A673 (cell line): ENCODE data around the gene IRX5. TPM values are rescaled to one million over a fixed set of nuclear protein-coding genes. Genes with fewer than 3 reads are reported as not detected.

Experiments used
- BruUV-seq: library from RNA; stranded (reverse); fragments of 400-500 nt; replicated peaks from 2 replicates; lab custom pipeline; 2021; lab: Mats Ljungman, UMichigan
- CTCF ChIA-PET: fragments of 300-600 bp; sonication (Branson Sonifier 250); formaldehyde crosslinking; loops from one replicate; lab custom pipeline; 2022; ENCODE audit warnings: antibody characterized with exemption; lab: Charles Lee
- POLR2A ChIA-PET: fragments of 300-600 bp; sonication (Branson Sonifier 250); formaldehyde crosslinking; loops from one replicate; lab custom pipeline; 2022; ENCODE audit warnings: antibody characterized with exemption; ENCODE audit not compliant: low non-redundant PET; lab: Charles Lee
- DNase-seq: peaks from one replicate; pipeline ENCODE4 v3.0.0-alpha.2; 2015; ENCODE audit warnings: low spot score
- H3K27ac ChIP-seq: fragments of 200-600 bp; sonication (generic); 2 replicates; pipeline ENCODE4 v1.5.1; 2016; ENCODE audit warnings: mixed run types, low read depth, mild to moderate bottlenecking, mixed read lengths, antibody characterized with exemption, low read length; ENCODE audit not compliant: poor library complexity, severe bottlenecking
- H3K27me3 ChIP-seq: fragments of 200-600 bp; sonication (generic); replicated peaks from 2 replicates; pipeline ENCODE4 v1.6.1; 2017; ENCODE audit warnings: mixed run types, low read depth, mild to moderate bottlenecking, mixed read lengths, antibody characterized with exemption, low read length; ENCODE audit not compliant: insufficient read depth, poor library complexity
- H3K36me3 ChIP-seq: fragments of 200-600 bp; sonication (generic); 2 replicates; pipeline ENCODE4 v1.6.1; 2016; ENCODE audit warnings: mixed run types, mild to moderate bottlenecking, mixed read lengths, antibody characterized with exemption, low read length; ENCODE audit not compliant: insufficient read depth, poor library complexity, severe bottlenecking
- H3K4me1 ChIP-seq: fragments of 200-600 bp; sonication (generic); 2 replicates; pipeline ENCODE4 v1.6.1; 2017; ENCODE audit warnings: mixed run types, mild to moderate bottlenecking, mixed read lengths, antibody characterized with exemption, low read length; ENCODE audit not compliant: insufficient read depth, poor library complexity, severe bottlenecking
- H3K4me3 ChIP-seq: fragments of 200-600 bp; sonication (generic); 2 replicates; pipeline ENCODE4 v1.5.1; 2016; ENCODE audit warnings: low read depth, mixed run types, mild to moderate bottlenecking, mixed read lengths, low read length; ENCODE audit not compliant: poor library complexity, severe bottlenecking
- H3K9me3 ChIP-seq: fragments of 200-600 bp; sonication (generic); 2 replicates; pipeline ENCODE4 v1.6.1; 2016; ENCODE audit warnings: mixed run types, low read depth, mild to moderate bottlenecking, mixed read lengths, antibody characterized with exemption, low read length; ENCODE audit not compliant: poor library complexity, severe bottlenecking
- CTCF ChIP-seq: fragments of 300-800, 200-600 bp; sonication (generic); conservative IDR thresholded peaks from 2 replicates; pipeline ENCODE4 v1.5.1; 2017; ENCODE audit warnings: low read depth, mild to moderate bottlenecking, antibody characterized with exemption, low read length, moderate library complexity, mixed read lengths
- EZH2 ChIP-seq: fragments of 200-600 bp; sonication (generic); IDR thresholded peaks from 2 replicates; pipeline ENCODE4 v1.6.1; 2017; ENCODE audit warnings: borderline replicate concordance, low read depth, mild to moderate bottlenecking, mixed read lengths, antibody characterized with exemption, low read length; ENCODE audit not compliant: poor library complexity, severe bottlenecking
- intact Hi-C: fragments of 100-400 bp; cut with micrococcal nuclease; formaldehyde crosslinking; loops from one replicate; pipeline ENCODE4 v1.10.0; 2022; ENCODE audit not compliant: unreplicated experiment
- total RNA-seq: library from RNA; stranded (reverse); gene quantifications from 2 replicates; pipeline ENCODE4 v1.2.3, GENCODE V29; 2021

IRX5 gene
- total RNA-seq, 1 experiment from 2014 or later: 9.0 TPM

- BruUV-seq: no TSS peak
- no peak for DNase-seq
- POLR2A ChIA-PET: no interaction called here
- intact Hi-C loops: loop anchor here (5.0 to 10.0 kb wide), 5 partner anchors 292 to 1222 kb away; partner anchors contain the start of genes FTO and RPGRIP1L
- H3K4me3 ChIP-seq: peak overlapping the region; percentile 88
- TF ChIP-seq CTCF (no peak), EZH2 (no peak)
- H3K9me3 ChIP-seq: no peaks in the 10 kb centered on the region
- CTCF ChIA-PET: no interaction called here
- H3K27ac ChIP-seq: no peak overlapping the region
- H3K4me1 ChIP-seq: peaks cover 47% of the 10 kb centered on the region
- no peaks in the 10 kb centered on the region for H3K27me3 ChIP-seq
- peaks cover 9% of the 10 kb centered on the region for H3K36me3 ChIP-seq
Observed at GRCh38 chr16:54926166-54926838, 4.4 kb upstream of the IRX5 start.

- peak overlapping the region; percentile 88 for H3K4me3 ChIP-seq
- TF ChIP-seq CTCF (no peak), EZH2 (no peak)
- peaks cover 36% of the 10 kb centered on the region for H3K4me1 ChIP-seq
- TSS peak; percentile 43 for BruUV-seq
- peak overlapping the region; percentile 72 for H3K27ac ChIP-seq
- peaks cover 6% of the 10 kb centered on the region for H3K36me3 ChIP-seq
- CTCF ChIA-PET: no interaction called here
- POLR2A ChIA-PET: no interaction called here
- H3K27me3 ChIP-seq: no peaks in the 10 kb centered on the region
- no peak for DNase-seq
- no peaks in the 10 kb centered on the region for H3K9me3 ChIP-seq
- intact Hi-C loops: loop anchor here (2.0 to 10.0 kb wide), 6 partner anchors 293 to 1223 kb away; partner anchors contain the start of genes FTO, IRX3 and RPGRIP1L
Observed at GRCh38 chr16:54927125-54928015, 3.3 kb upstream of the IRX5 start.

DNA sequence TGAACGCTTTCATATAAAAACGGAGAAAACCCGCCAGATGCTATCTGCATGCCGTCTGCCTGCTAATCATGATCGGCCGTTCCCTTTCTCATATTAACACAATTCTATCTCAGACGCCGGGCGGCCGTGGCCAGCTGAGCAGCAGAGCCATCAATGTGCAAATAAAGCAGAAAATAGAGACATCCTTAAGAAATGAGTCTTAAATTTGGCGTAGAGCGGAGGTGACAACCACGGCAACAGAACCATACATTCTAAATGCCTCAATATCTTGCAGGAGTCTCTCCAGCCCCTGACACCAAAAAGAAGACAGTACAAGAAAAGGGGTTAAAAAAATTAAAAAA lies 2.7 kb upstream of the IRX5 start:
- no TSS peak for BruUV-seq
- CTCF ChIA-PET: no interaction called here

More for the DNA sequence above, 2.7 kb upstream of the IRX5 start:
- Histone ChIP-seq H3K4me1 (peaks cover 30% of the 10 kb centered on the region), H3K4me3 (peak overlapping the region; percentile 88), H3K9me3 (no peaks in the 10 kb centered on the region), H3K27me3 (no peaks in the 10 kb centered on the region), H3K36me3 (peaks cover under 1% of the 10 kb centered on the region), H3K27ac (peak overlapping the region; percentile 72)
- DNase-seq: peak; percentile 49
- intact Hi-C loops: loop anchor here (2.0 to 10.0 kb wide), 6 partner anchors 293 to 1223 kb away; partner anchors contain the start of genes FTO, IRX3 and RPGRIP1L
- POLR2A ChIA-PET: no interaction called here
- no peak for TF ChIP-seq EZH2
- TF ChIP-seq CTCF: no peak
